ENCODE data around the gene HMX3.

Gene HMX3

DNA sequence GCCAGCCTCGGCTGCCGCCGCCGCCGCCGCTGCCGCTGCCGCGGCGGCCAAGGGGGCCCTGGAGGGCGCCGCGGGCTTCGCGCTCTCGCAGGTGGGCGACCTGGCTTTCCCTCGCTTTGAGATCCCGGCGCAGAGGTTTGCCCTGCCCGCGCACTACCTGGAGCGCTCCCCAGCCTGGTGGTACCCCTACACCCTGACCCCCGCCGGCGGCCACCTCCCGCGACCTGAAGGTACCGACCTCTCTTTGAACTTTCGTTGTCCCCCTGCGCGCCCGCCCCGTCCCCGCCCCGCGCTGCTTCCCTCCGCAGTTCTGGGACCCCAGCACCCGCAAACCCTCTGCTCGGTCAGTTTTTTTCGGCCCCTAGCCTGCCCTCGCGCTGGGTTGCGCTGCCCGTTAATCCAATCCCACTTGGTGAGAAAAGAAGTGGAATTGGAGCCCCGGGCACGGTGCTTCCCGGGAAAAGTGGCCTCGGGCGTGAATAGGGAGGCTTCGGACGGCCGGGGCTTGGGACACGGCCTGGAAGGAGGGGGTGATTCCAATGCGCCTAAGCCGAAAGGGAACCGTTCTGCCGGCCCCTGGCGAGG, 543 bp downstream of the HMX3 start:
- TF ChIP-seq EZH2 (IDR thresholded peaks at IDR 0.05; ENCODE audit: borderline replicate concordance, low read depth, low read length, severe bottlenecking), result no peak
- TF ChIP-seq, protein P1, sequence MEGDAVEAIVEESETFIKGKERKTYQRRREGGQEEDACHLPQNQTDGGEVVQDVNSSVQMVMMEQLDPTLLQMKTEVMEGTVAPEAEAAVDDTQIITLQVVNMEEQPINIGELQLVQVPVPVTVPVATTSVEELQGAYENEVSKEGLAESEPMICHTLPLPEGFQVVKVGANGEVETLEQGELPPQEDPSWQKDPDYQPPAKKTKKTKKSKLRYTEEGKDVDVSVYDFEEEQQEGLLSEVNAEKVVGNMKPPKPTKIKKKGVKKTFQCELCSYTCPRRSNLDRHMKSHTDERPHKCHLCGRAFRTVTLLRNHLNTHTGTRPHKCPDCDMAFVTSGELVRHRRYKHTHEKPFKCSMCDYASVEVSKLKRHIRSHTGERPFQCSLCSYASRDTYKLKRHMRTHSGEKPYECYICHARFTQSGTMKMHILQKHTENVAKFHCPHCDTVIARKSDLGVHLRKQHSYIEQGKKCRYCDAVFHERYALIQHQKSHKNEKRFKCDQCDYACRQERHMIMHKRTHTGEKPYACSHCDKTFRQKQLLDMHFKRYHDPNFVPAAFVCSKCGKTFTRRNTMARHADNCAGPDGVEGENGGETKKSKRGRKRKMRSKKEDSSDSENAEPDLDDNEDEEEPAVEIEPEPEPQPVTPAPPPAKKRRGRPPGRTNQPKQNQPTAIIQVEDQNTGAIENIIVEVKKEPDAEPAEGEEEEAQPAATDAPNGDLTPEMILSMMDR (IDR thresholded peaks at IDR 0.05; ENCODE audit: borderline replicate concordance, extremely low read depth, low read length, poor library complexity, severe bottlenecking), result no peak
- H3K27me3 ChIP-seq (ENCODE audit: insufficient read depth, low read length, poor library complexity), result peaks cover 16% of the 10 kb centered on the region
- no peaks in the 10 kb centered on the region for H3K79me2 ChIP-seq (ENCODE audit: insufficient read depth, low read length)
- no peak overlapping the region for H2AFZ ChIP-seq (ENCODE audit: low read depth, low read length)
- DNase-seq, result no peak
- no peak for ATAC-seq (ENCODE audit: insufficient read depth, low read depth)
- no peaks in the 10 kb centered on the region for H3K36me3 ChIP-seq (ENCODE audit: insufficient read depth, low read length)
- no peak overlapping the region for H3K4me2 ChIP-seq (ENCODE audit: insufficient read depth, low read length)
- 0 out of 2 replicates have a peak, but pooled peaks cover 3% of the 10 kb centered on the region for H4K20me1 ChIP-seq (ENCODE audit: insufficient read depth, low read length)
- no peak overlapping the region for H3K27ac ChIP-seq (ENCODE audit: low read length)
- no peaks in the 10 kb centered on the region for H3K4me1 ChIP-seq (ENCODE audit: insufficient read depth, low read length)
- no peak overlapping the region for H3K9ac ChIP-seq (ENCODE audit: low read depth, low read length)
- no peak overlapping the region for H3K4me3 ChIP-seq (ENCODE audit: low read depth in 1 of 2, low read length in 2 of 2)
- H3K9me3 ChIP-seq (ENCODE audit: insufficient read depth, low read length, severe bottlenecking), result no peaks in the 10 kb centered on the region

DNA sequence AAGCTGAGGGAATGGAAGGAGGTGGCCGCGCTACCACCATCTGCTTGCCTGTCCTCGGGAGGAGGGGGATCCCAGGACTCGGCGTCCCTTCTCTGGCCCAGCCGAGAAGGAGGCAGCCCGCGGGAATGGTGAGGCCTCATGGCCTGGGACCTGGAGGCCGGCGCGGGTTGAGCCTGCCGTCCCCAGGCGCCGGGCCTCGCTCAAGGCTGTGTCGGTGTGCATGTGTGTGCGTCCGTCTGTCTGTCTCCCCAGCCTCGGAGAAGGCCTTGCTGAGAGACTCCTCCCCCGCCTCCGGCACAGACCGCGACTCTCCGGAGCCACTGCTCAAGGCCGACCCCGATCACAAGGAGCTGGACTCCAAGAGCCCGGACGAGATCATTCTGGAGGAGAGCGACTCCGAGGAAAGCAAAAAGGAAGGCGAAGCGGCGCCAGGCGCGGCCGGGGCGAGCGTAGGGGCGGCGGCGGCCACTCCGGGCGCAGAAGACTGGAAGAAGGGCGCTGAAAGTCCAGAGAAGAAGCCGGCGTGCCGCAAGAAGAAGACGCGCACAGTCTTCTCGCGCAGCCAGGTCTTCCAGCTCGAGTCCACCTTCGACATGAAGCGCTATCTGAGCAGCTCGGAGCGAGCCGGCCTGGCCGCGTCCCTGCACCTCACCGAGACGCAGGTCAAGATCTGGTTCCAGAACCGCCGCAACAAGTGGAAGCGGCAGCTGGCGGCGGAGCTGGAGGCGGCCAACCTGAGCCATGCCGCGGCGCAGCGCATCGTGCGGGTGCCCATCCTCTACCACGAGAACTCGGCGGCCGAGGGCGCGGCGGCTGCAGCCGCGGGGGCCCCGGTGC, 1.3 kb downstream of the HMX3 start:
- Histone ChIP-seq H3K4me2 (ENCODE audit: insufficient read depth, low read length) (no peak overlapping the region), H3K4me3 (ENCODE audit: low read depth in 1 of 2, low read length in 2 of 2) (no peak overlapping the region), H3K79me2 (ENCODE audit: insufficient read depth, low read length) (no peaks in the 10 kb centered on the region), H3K36me3 (ENCODE audit: insufficient read depth, low read length) (no peaks in the 10 kb centered on the region), H2AFZ (ENCODE audit: low read depth, low read length) (no peak overlapping the region), H3K9ac (ENCODE audit: low read depth, low read length) (no peak overlapping the region), H3K27me3 (ENCODE audit: insufficient read depth, low read length, poor library complexity) (peaks cover 16% of the 10 kb centered on the region), H3K27ac (ENCODE audit: low read length) (no peak overlapping the region), H4K20me1 (ENCODE audit: insufficient read depth, low read length) (no peaks in the 10 kb centered on the region), H3K4me1 (ENCODE audit: insufficient read depth, low read length) (no peaks in the 10 kb centered on the region), H3K9me3 (ENCODE audit: insufficient read depth, low read length, severe bottlenecking) (no peaks in the 10 kb centered on the region)
- no peak for DNase-seq
- no peak for ATAC-seq (ENCODE audit: insufficient read depth, low read depth)
- no peak for TF ChIP-seq EZH2 (IDR thresholded peaks at IDR 0.05; ENCODE audit: borderline replicate concordance, low read depth, low read length, severe bottlenecking)
- TF ChIP-seq, protein P1 (IDR thresholded peaks at IDR 0.05; ENCODE audit: borderline replicate concordance, extremely low read depth, low read length, poor library complexity, severe bottlenecking), result no peak

DNA sequence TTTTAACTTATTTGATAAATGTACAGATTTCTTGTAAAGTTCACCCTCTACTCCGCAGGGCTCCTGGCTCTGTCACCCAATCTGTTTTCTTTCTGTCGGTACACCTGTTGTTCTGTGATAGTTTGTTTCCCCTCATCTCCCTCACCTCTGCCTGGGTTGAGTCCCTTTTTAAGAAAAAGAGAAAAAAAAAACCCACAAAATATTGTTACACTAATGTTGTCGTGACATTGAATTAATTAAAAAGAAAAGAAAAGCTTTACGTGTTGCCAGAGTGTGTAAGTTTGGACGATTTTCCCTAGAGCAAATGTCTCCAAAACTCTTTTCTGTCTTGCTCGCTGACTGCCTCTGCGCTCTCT, 3.4 kb downstream of the HMX3 start:
- no peak for ATAC-seq (ENCODE audit: insufficient read depth, low read depth)
- DNase-seq, result no peak
- no peaks in the 10 kb centered on the region for H3K4me1 ChIP-seq (ENCODE audit: insufficient read depth, low read length)
- H4K20me1 ChIP-seq (ENCODE audit: insufficient read depth, low read length), result no peaks in the 10 kb centered on the region
- H3K79me2 ChIP-seq (ENCODE audit: insufficient read depth, low read length), result no peaks in the 10 kb centered on the region
- H3K4me2 ChIP-seq (ENCODE audit: insufficient read depth, low read length), result no peak overlapping the region
- H3K4me3 ChIP-seq (ENCODE audit: low read depth in 1 of 2, low read length in 2 of 2), result no peak overlapping the region
- H3K27me3 ChIP-seq (ENCODE audit: insufficient read depth, low read length, poor library complexity), result peaks cover 10% of the 10 kb centered on the region
- H3K9me3 ChIP-seq (ENCODE audit: insufficient read depth, low read length, severe bottlenecking), result no peaks in the 10 kb centered on the region
- H3K27ac ChIP-seq (ENCODE audit: low read length), result no peak overlapping the region
- no peak overlapping the region for H3K9ac ChIP-seq (ENCODE audit: low read depth, low read length)
- no peak overlapping the region for H2AFZ ChIP-seq (ENCODE audit: low read depth, low read length)
- no peaks in the 10 kb centered on the region for H3K36me3 ChIP-seq (ENCODE audit: insufficient read depth, low read length)
- TF ChIP-seq, protein P1 (IDR thresholded peaks at IDR 0.05; ENCODE audit: borderline replicate concordance, extremely low read depth, low read length, poor library complexity, severe bottlenecking), result no peak
- no peak for TF ChIP-seq EZH2 (IDR thresholded peaks at IDR 0.05; ENCODE audit: borderline replicate concordance, low read depth, low read length, severe bottlenecking)

All from DND-41 (cell line).